IPS-NIHi7 (cell line): ENCODE results near the gene CENPS.
"Not testable (repeated sequence)": the region's sequence is repeated elsewhere in the genome, so short reads cannot be mapped to it uniquely, and the experiment has no call there.

ENCODE experiments used
- DNase-seq: peaks from one replicate; pipeline ENCODE4 v3.0.0; 2012; ENCODE audit warnings: mixed read lengths; ENCODE audit errors: extremely low spot score

CENPS gene

DNA sequence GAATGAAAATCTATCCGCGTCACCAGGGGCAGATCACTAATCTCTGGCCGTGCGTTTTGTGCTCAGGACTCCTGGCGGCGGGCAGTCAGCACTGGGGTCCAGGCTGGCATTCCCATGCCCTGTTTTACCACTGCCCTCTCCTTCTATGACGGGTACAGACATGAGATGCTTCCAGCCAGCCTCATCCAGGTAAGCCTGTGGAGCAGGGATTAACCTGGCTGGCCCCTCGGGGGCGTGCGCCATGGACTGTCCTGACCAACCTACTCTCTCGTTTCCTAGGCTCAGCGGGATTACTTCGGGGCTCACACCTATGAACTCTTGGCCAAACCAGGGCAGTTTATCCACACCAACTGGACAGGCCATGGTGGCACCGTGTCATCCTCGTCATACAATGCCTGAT is 10.9 kb upstream of the CENPS start:
- no peak for DNase-seq

DNA sequence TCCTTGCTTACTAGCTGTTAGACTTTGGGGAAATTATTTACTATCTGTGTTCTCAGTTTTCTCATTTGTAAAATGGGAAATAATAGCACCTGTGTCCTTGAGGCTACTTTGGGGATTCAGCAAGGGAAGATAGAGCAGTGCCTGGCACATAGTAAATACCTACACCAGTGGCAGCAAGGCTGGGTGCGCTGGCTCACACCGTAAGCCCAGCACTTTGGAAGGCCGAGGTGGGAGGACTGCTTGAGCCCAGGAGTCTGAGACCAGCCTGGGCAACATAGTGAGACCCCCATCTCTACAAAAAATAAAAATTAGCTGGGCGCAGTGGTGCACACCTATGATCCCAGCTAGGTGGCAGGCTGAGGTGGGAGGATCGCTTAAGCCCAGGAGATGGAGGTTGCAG is 8.6 kb upstream of the CENPS start:
- no peak for DNase-seq

DNA sequence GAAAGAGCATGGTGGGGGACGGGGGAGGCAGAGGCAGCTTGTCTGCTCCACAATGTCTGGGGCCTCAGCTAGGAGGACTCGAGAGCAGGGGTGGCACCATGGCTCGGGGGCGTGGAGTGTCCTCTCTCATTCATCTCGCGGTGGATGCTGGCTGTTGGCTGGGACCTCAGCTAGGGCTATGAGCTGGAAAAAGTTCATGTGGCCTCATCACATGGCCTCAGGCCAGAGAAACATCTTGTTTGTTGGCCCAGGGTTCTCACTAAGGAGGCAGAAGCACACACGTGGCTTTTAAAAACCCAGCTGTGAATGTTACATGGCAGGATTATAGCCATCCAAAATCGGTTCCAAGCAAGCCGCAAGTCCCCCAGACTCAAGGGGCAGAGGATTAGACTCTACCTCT is 6.2 kb upstream of the CENPS start:
- DNase-seq, result no peak

GRCh38 chr1:10424651-10425050 is 5.6 kb upstream of the CENPS start:
- no peak for DNase-seq

GRCh38 chr1:10425826-10426534 is 4.3 kb upstream of the CENPS start:
- DNase-seq, result not testable (repeated sequence)

GRCh38 chr1:10426535-10426848 is 3.7 kb upstream of the CENPS start:
- DNase-seq, result not testable (repeated sequence)

GRCh38 chr1:10428984-10429383 is 1.2 kb upstream of the CENPS start:
- no peak for DNase-seq

DNA sequence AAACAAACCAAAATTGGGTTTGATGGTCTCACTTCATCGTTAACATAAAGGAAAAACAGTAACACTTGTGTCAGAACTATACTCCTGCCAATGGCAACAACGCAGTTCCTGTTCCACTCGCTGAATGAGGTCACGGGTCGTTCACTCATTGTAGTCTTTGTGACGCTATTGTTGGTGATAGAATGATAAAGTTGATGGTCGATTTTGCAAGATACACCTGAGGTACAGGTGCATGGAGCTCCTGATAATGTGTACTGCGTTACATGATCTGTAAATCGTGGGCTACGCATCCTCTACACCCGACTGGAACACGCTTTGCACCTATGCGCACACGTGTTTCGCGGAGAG is 391 bp upstream of the CENPS start:
- no peak for DNase-seq

DNA sequence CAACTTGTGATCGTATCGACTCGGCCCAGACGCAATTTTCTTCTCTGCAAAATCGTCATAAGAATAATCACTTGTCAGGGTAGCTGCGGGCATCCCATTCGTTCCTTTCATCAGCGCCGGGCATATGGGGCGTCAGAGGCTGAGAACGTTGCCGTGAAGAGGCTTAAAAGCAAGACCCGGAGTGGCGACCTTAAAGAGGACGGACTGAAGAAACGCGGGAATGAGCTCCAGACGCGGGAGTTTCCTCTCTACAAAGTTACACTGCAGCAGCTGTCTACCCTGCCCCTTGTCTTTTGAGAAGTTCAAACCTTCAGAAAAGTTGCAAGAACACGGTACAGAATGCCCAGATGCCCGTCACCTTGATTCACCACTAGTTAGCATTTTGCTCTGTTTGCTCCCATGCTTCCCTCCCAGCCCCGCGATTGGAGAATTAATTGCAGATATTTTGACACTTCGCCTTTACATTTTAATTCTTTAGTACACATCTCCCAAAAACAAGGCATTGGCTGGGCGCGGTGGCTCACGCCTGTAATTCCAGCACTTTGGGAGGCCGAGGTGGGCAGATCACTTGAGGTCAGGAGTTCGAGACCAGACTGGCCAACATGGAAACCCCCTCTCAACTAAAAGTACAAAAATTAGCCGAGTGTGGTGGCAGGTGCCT is 967 bp downstream of the CENPS start:
- no peak for DNase-seq

GRCh38 chr1:10432910-10433700 is 2.9 kb downstream of the CENPS start:
- DNase-seq, result no peak

- no peak for DNase-seq
Measured at GRCh38 chr1:10433790-10434189, 3.6 kb downstream of the CENPS start.

GRCh38 chr1:10434590-10434989 is 4.4 kb downstream of the CENPS start:
- DNase-seq, result no peak

GRCh38 chr1:10437052-10437451 is 6.8 kb downstream of the CENPS start:
- no peak for DNase-seq

DNA sequence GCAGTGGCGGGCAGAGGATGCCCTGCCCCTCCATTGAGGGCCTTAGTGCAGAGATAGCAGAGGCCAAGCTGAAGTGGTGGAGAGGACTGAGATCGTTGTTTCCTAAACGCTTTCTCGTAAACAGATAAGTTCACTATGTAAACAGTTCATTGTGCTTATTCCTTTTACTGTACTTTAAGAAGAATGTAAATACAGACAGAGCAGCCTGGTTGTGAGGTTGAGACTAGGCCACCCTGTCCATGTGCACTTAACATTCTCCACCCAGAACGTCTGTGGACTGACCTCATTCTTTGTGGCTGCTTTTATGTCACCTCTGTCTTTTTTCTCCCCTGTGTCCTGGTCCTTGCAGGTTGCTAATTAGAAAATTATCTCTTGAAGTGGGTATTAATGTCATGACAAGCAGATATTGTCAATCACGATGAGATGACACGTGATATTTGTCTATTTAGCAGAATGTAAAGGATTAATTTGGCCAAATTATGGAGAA is 8.5 kb downstream of the CENPS start:
- DNase-seq, result no peak

- no peak for DNase-seq
Measured at GRCh38 chr1:10440305-10440704, 10.1 kb downstream of the CENPS start.

- DNase-seq, result no peak
Measured at GRCh38 chr1:10440794-10441193, 10.6 kb downstream of the CENPS start.

GRCh38 chr1:10444248-10444647 is 14.0 kb downstream of the CENPS start:
- DNase-seq, result no peak

DNA sequence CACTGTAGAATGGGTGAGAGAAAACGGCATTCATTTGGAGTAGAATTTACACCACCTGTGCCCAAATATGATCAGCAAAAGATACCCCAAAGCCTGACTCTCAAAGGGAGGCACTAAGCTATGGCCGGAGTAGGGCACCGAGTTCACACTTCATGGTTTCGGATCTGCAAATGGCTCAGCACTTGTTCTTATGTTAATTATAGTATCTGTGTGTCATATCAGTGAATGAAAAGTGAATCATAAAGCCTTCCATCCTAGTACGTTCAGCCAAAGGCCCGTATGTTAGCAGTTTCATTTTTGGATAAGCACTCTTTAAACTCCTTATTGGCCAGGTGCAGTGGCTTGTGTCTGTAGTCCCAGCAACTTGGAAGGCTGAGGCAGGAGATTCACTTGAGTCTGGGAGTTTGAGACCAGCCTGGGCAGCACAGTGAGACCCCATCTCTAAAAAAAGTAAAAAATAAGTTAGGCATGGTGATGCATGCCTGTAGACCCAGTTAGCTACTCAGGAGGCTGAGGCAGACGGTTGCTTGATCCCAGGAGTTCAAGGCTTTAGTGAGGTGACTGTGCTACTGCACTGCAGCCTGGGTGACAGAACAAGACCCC is 14.7 kb downstream of the CENPS start:
- DNase-seq, result no peak

- no peak for DNase-seq
Measured at GRCh38 chr1:10446790-10447422, 16.7 kb downstream of the CENPS start.

DNA sequence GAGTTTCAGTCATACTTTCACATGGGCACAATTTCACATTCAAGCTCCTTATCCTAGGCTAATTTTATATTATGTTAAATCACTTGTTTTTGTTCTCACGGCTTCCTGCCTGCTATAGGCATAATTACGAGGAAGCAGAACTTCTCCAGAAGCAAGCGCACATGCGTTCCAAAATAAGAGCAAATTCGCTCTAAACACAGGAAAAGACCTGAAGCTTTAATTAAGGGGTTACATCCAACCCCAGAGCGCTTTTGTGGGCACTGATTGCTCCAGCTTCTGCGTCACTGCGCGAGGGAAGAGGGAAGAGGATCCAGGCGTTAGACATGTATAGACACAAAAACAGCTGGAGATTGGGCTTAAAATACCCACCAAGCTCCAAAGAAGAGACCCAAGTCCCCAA is 19.5 kb downstream of the CENPS start, which contains the start of gene CORT:
Gene CORT, plus strand, starts transcription at position 281 of the 400 bp plus-strand sequence. CDS start 193 bp downstream, outside the sequence.
- no peak for DNase-seq

- no peak for DNase-seq
Measured at GRCh38 chr1:10450156-10450814, 20.1 kb downstream of the CENPS start.
